OCI-LY1 (cell line): ENCODE results near the gene RPAIN.

ENCODE experiments used
- H2AFZ ChIP-seq: fragments of 200-600 bp; sonication (generic), shearing (Covaris generic); 2 replicates; pipeline ENCODE4 v1.6.0; 2014; ENCODE audit warnings: antibody characterized with exemption, mild to moderate bottlenecking, low read length
- H3F3A ChIP-seq: fragments of 200-600 bp; sonication (generic), shearing (Covaris generic); 2 replicates; pipeline ENCODE4 v1.6.0; 2014; ENCODE audit warnings: mild to moderate bottlenecking, antibody characterized with exemption, low read length, moderate library complexity; ENCODE audit not compliant: insufficient read depth
- H3K27ac ChIP-seq: fragments of 200-600 bp; sonication (generic); 2 replicates; pipeline ENCODE4 v1.5.1; 2014; ENCODE audit warnings: low read length, mixed run types, mild to moderate bottlenecking, low read depth; ENCODE audit not compliant: poor library complexity, severe bottlenecking
- H3K27me3 ChIP-seq: fragments of 200-600 bp; sonication (generic); 2 replicates; pipeline ENCODE4 v1.6.0; 2014; ENCODE audit warnings: antibody characterized with exemption, mild to moderate bottlenecking, low read length, moderate library complexity; ENCODE audit not compliant: insufficient read depth
- H3K36me3 ChIP-seq: fragments of 200-600 bp; sonication (generic); 2 replicates; pipeline ENCODE4 v1.6.1; 2014; ENCODE audit warnings: mild to moderate bottlenecking, antibody characterized with exemption, low read length, moderate library complexity, mixed read lengths; ENCODE audit not compliant: insufficient read depth
- H3K4me1 ChIP-seq: fragments of 200-600 bp; sonication (generic); 2 replicates; pipeline ENCODE4 v1.5.1; 2014; ENCODE audit warnings: mild to moderate bottlenecking, low read length, moderate library complexity; ENCODE audit not compliant: insufficient read depth, severe bottlenecking
- H3K4me2 ChIP-seq: fragments of 200-600 bp; sonication (generic), shearing (Covaris generic); 2 replicates; pipeline ENCODE4 v1.6.1; 2014; ENCODE audit warnings: low read length
- H3K4me3 ChIP-seq: fragments of 200-600 bp; sonication (generic); 2 replicates; pipeline ENCODE4 v1.5.1; 2014; ENCODE audit warnings: low read length, low read depth, mild to moderate bottlenecking, mixed read lengths; ENCODE audit not compliant: poor library complexity, severe bottlenecking
- H3K79me2 ChIP-seq: fragments of 200-600 bp; shearing (Covaris generic); 2 replicates; pipeline ENCODE4 v1.6.1; 2016; ENCODE audit warnings: mixed run types, low read length, mixed read lengths; ENCODE audit not compliant: insufficient read depth
- H3K9ac ChIP-seq: fragments of 200-600 bp; sonication (generic), shearing (Covaris generic); 2 replicates; pipeline ENCODE4 v1.6.1; 2014; ENCODE audit warnings: mild to moderate bottlenecking, low read length, mixed read lengths
- H3K9me2 ChIP-seq: fragments of 200-600 bp; sonication (generic), shearing (Covaris generic); 2 replicates; pipeline ENCODE4 v1.6.1; 2014; ENCODE audit warnings: low read depth, mild to moderate bottlenecking, low read length, mixed read lengths
- H3K9me3 ChIP-seq: fragments of 200-600 bp; shearing (Covaris generic); 2 replicates; pipeline ENCODE4 v1.6.1; 2014; ENCODE audit warnings: low read length, mixed read lengths
- H4K20me1 ChIP-seq: fragments of 200-600 bp; sonication (generic), shearing (Covaris generic); 2 replicates; pipeline ENCODE4 v1.6.0; 2016; ENCODE audit warnings: mild to moderate bottlenecking, low read length; ENCODE audit not compliant: insufficient read depth
- CTCF ChIP-seq: fragments of 200-600 bp; sonication (generic), shearing (Covaris generic); IDR thresholded peaks from 2 replicates; pipeline ENCODE4 v1.5.1; 2017; ENCODE audit warnings: mild to moderate bottlenecking, antibody characterized with exemption, low read length, moderate library complexity, mixed read lengths
- EZH2 ChIP-seq: fragments of 200-600 bp; sonication (generic), shearing (Covaris generic); IDR thresholded peaks from 2 replicates; pipeline ENCODE4 v1.8.0; 2017; ENCODE audit warnings: borderline replicate concordance, mixed run types, mild to moderate bottlenecking, antibody characterized with exemption, low read length, moderate library complexity, mixed read lengths

The RPAIN gene

GRCh38 chr17:5399767-5400166 lies 20.2 kb upstream of the RPAIN start:
- Histone ChIP-seq H3K27ac (no peak overlapping the region), H3K4me2 (no peak overlapping the region), H2AFZ (no peak overlapping the region), H4K20me1 (no peaks in the 10 kb centered on the region), H3K4me1 (no peaks in the 10 kb centered on the region), H3K79me2 (no peaks in the 10 kb centered on the region), H3K9ac (no peak overlapping the region), H3F3A (no peaks in the 10 kb centered on the region), H3K9me2 (no peaks in the 10 kb centered on the region), H3K9me3 (no peaks in the 10 kb centered on the region), H3K27me3 (no peaks in the 10 kb centered on the region), H3K4me3 (no peak overlapping the region), H3K36me3 (peaks cover 93% of the 10 kb centered on the region)
- TF ChIP-seq CTCF (no peak), EZH2 (no peak)

DNA sequence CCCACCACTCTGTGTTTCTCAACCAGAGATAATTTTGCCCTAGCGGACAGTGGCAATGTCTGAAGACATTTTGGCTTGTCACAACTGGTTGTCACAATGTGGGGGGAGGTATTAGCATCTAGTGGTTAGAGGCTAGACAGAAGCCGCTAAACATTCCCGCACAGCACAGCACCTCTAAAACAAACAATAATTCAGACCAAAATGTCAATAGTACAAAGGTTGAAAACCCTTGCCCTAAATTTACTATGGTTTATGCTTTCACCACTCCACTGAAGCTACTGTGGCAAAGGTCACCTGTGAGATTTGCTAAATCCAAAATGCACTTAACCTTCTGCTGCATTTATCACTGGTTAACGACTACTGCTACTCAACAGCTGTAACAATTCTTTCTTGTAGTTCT lies 14.6 kb upstream of the RPAIN start:
- H3K4me1 ChIP-seq = no peaks in the 10 kb centered on the region
- TF ChIP-seq CTCF (no peak), EZH2 (no peak)
- H3K4me3 ChIP-seq = no peak overlapping the region
- no peaks in the 10 kb centered on the region for H3K9me3 ChIP-seq
- no peak overlapping the region for H3K27ac ChIP-seq
- H3F3A ChIP-seq = no peaks in the 10 kb centered on the region
- H2AFZ ChIP-seq = no peak overlapping the region
- no peak overlapping the region for H3K4me2 ChIP-seq
- no peaks in the 10 kb centered on the region for H3K9me2 ChIP-seq
- no peaks in the 10 kb centered on the region for H3K79me2 ChIP-seq
- H3K36me3 ChIP-seq = peaks cover 94% of the 10 kb centered on the region
- no peaks in the 10 kb centered on the region for H4K20me1 ChIP-seq
- no peak overlapping the region for H3K9ac ChIP-seq
- no peaks in the 10 kb centered on the region for H3K27me3 ChIP-seq

GRCh38 chr17:5408186-5408585 lies 11.8 kb upstream of the RPAIN start:
- Histone ChIP-seq H3K4me2 (no peak overlapping the region), H3K9ac (no peak overlapping the region), H3K4me1 (no peaks in the 10 kb centered on the region), H3K27me3 (no peaks in the 10 kb centered on the region), H3K27ac (no peak overlapping the region), H3K9me2 (no peaks in the 10 kb centered on the region), H2AFZ (no peak overlapping the region), H3F3A (no peaks in the 10 kb centered on the region), H4K20me1 (no peaks in the 10 kb centered on the region), H3K4me3 (no peak overlapping the region), H3K79me2 (peaks cover 4% of the 10 kb centered on the region), H3K9me3 (no peaks in the 10 kb centered on the region), H3K36me3 (peaks cover 97% of the 10 kb centered on the region)
- TF ChIP-seq EZH2 (no peak), CTCF (no peak)
